ENCODE measurements around the gene IL3.

- TF ChIP-seq POLR2AphosphoS5 (IDR thresholded peaks at IDR 0.05) (no peak), POLR2A (IDR thresholded peaks at IDR 0.05; ENCODE audit: low read depth) (no peak), EP300 (IDR thresholded peaks at IDR 0.05) (no peak)
- TF ChIP-seq, protein P1, sequence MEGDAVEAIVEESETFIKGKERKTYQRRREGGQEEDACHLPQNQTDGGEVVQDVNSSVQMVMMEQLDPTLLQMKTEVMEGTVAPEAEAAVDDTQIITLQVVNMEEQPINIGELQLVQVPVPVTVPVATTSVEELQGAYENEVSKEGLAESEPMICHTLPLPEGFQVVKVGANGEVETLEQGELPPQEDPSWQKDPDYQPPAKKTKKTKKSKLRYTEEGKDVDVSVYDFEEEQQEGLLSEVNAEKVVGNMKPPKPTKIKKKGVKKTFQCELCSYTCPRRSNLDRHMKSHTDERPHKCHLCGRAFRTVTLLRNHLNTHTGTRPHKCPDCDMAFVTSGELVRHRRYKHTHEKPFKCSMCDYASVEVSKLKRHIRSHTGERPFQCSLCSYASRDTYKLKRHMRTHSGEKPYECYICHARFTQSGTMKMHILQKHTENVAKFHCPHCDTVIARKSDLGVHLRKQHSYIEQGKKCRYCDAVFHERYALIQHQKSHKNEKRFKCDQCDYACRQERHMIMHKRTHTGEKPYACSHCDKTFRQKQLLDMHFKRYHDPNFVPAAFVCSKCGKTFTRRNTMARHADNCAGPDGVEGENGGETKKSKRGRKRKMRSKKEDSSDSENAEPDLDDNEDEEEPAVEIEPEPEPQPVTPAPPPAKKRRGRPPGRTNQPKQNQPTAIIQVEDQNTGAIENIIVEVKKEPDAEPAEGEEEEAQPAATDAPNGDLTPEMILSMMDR (IDR thresholded peaks at IDR 0.05): peak in 1 of 3 experiments; percentile 33
These were observed 5.0 kb downstream of the IL3 start for GRCh38 chr5:132065351-132065937.
